ENCODE data around the gene ADRA2C.
A peak's percentile ranks its signal among the peaks of the same experiment; 100 is the strongest.

ADRA2C gene

DNA sequence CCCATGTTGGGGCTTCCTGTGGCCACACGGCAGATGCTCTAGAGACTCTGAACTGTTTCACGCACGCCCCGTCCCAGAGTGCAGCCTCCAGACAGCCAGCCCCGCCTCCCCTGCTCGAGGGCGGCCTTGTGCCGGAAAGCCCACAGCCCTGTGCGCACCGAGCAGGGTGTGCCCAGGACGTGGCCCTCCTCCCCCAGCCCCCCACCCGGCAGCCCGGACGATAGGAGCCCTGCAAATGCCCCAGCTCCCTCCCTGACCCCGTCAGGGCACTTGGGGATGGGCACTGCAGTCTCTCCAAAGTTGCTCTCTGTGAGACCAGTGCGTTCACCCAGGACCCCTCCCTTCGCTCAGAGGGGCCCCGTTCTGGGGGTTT is 37.3 kb downstream of the ADRA2C start:
- no peak overlapping the region for H3K9ac ChIP-seq (ENCODE audit: low read length)
- H3K4me3 ChIP-seq (ENCODE audit: low read length), result no peak overlapping the region
- peaks cover 63% of the 10 kb centered on the region for H3K27me3 ChIP-seq (replicated peaks; ENCODE audit: control insufficient read depth, insufficient read depth, low read length)
- H3K9me3 ChIP-seq (ENCODE audit: control insufficient read depth, low read length), result no peaks in the 10 kb centered on the region
- DNase-seq (ENCODE audit: low read depth), result no peak
- no peaks in the 10 kb centered on the region for H3K4me1 ChIP-seq (ENCODE audit: control insufficient read depth, insufficient read depth, low read length)
- H3K36me3 ChIP-seq (ENCODE audit: control insufficient read depth, insufficient read depth, low read length, severe bottlenecking), result no peaks in the 10 kb centered on the region

DNA sequence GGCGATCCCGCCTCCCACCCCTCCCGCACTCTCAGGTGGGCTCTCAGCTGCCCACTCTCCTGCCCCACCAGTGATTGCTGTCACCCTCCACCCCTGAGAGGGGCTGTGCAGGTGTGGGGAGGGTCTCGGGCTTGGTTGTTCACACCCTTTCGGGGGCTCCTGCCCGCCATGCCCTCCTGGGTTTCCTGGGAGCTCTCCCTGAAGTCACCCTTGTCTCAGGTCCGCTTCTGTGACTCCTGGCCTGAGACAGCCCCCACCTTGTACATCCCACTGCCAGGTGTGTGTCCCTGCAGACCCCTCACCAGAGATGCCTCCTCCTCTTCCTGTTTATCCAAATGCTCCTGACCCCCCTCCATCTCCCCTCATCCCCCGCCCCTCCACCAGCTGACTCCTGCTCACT is 37.8 kb downstream of the ADRA2C start:
- Histone ChIP-seq H3K27me3 (replicated peaks; ENCODE audit: control insufficient read depth, insufficient read depth, low read length) (peaks cover 63% of the 10 kb centered on the region), H3K4me1 (ENCODE audit: control insufficient read depth, insufficient read depth, low read length) (no peaks in the 10 kb centered on the region), H3K9me3 (ENCODE audit: control insufficient read depth, low read length) (no peaks in the 10 kb centered on the region), H3K9ac (ENCODE audit: low read length) (no peak overlapping the region), H3K4me3 (ENCODE audit: low read length) (no peak overlapping the region), H3K36me3 (ENCODE audit: control insufficient read depth, insufficient read depth, low read length, severe bottlenecking) (no peaks in the 10 kb centered on the region)
- no peak for DNase-seq (ENCODE audit: low read depth)

- H3K36me3 ChIP-seq (ENCODE audit: control insufficient read depth, insufficient read depth, low read length, severe bottlenecking), result no peaks in the 10 kb centered on the region
- DNase-seq (ENCODE audit: low read depth), result no peak
Observed at GRCh38 chr4:3805026-3805425, 38.8 kb downstream of the ADRA2C start.

DNA sequence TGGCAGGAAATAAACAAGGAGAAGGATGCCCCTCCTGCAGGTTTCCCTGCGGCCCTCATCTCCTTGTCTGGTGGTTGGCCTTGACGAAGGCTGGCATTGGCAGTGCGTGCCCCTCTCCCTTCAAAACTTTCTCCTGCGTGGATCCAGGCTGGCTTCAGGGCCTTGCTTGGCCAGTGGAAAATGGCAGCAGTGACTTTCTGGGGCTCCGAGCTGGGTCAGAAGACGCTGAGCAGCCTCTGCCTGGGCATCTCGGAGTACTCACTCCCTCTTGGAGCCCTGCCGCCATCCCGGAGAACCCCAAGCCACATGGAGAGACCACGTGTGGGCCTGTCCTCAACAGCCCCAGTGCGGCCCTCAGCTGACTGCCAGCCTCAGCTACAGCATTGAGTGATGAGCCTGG is 39.5 kb downstream of the ADRA2C start:
- Histone ChIP-seq H3K27me3 (replicated peaks; ENCODE audit: control insufficient read depth, insufficient read depth, low read length) (peaks cover 69% of the 10 kb centered on the region), H3K4me1 (ENCODE audit: control insufficient read depth, insufficient read depth, low read length) (no peaks in the 10 kb centered on the region)

More at GRCh38 chr4:3805026-3805425, 38.8 kb downstream of the ADRA2C start:
- H3K9ac ChIP-seq (ENCODE audit: low read length), result no peak overlapping the region
- H3K27me3 ChIP-seq (replicated peaks; ENCODE audit: control insufficient read depth, insufficient read depth, low read length), result peaks cover 69% of the 10 kb centered on the region
- no peaks in the 10 kb centered on the region for H3K4me1 ChIP-seq (ENCODE audit: control insufficient read depth, insufficient read depth, low read length)
- no peaks in the 10 kb centered on the region for H3K9me3 ChIP-seq (ENCODE audit: control insufficient read depth, low read length)
- no peak overlapping the region for H3K4me3 ChIP-seq (ENCODE audit: low read length)

DNA sequence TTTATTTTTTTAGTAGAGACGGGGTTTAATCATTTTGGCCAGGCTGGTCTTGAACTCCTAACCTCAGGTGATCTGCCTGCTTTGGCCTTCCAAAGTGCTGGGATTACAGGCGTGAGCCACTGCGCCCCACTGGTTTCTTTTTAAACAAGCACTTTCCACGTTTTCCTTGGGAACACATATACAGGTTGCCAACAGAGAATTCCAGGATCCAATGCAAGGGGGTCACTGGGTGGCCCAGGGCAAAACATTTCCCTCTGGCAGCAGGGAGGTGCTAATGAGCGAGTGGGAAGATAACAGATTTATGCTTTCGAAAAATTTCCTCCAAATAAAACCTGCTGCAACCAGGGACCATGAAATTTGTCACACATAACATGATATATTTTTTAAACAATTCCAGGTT is 41.1 kb downstream of the ADRA2C start:
- H3K27me3 ChIP-seq (replicated peaks; ENCODE audit: control insufficient read depth, insufficient read depth, low read length), result peaks cover 65% of the 10 kb centered on the region

More for the DNA sequence above, 39.5 kb downstream of the ADRA2C start:
- no peaks in the 10 kb centered on the region for H3K9me3 ChIP-seq (ENCODE audit: control insufficient read depth, low read length)
- no peaks in the 10 kb centered on the region for H3K36me3 ChIP-seq (ENCODE audit: control insufficient read depth, insufficient read depth, low read length, severe bottlenecking)
- no peak overlapping the region for H3K4me3 ChIP-seq (ENCODE audit: low read length)
- no peak overlapping the region for H3K9ac ChIP-seq (ENCODE audit: low read length)
- no peak for DNase-seq (ENCODE audit: low read depth)

GRCh38 chr4:3807822-3808496 is 41.8 kb downstream of the ADRA2C start:
- Histone ChIP-seq H3K9me3 (ENCODE audit: control insufficient read depth, low read length) (no peaks in the 10 kb centered on the region), H3K9ac (ENCODE audit: low read length) (no peak overlapping the region), H3K4me1 (ENCODE audit: control insufficient read depth, insufficient read depth, low read length) (no peaks in the 10 kb centered on the region), H3K36me3 (ENCODE audit: control insufficient read depth, insufficient read depth, low read length, severe bottlenecking) (no peaks in the 10 kb centered on the region), H3K4me3 (ENCODE audit: low read length) (no peak overlapping the region), H3K27me3 (replicated peaks; ENCODE audit: control insufficient read depth, insufficient read depth, low read length) (peaks cover 58% of the 10 kb centered on the region)
- peak; percentile 6 for DNase-seq (ENCODE audit: low read depth)

More for the DNA sequence above, 41.1 kb downstream of the ADRA2C start:
- Histone ChIP-seq H3K9me3 (ENCODE audit: control insufficient read depth, low read length) (no peaks in the 10 kb centered on the region), H3K4me3 (ENCODE audit: low read length) (no peak overlapping the region), H3K9ac (ENCODE audit: low read length) (no peak overlapping the region), H3K36me3 (ENCODE audit: control insufficient read depth, insufficient read depth, low read length, severe bottlenecking) (no peaks in the 10 kb centered on the region), H3K4me1 (ENCODE audit: control insufficient read depth, insufficient read depth, low read length) (no peaks in the 10 kb centered on the region)
- DNase-seq (ENCODE audit: low read depth), result no peak

GRCh38 chr4:3808597-3808996 is 42.4 kb downstream of the ADRA2C start:
- Histone ChIP-seq H3K9ac (ENCODE audit: low read length) (no peak overlapping the region), H3K36me3 (ENCODE audit: control insufficient read depth, insufficient read depth, low read length, severe bottlenecking) (no peaks in the 10 kb centered on the region), H3K27me3 (replicated peaks; ENCODE audit: control insufficient read depth, insufficient read depth, low read length) (peaks cover 57% of the 10 kb centered on the region), H3K9me3 (ENCODE audit: control insufficient read depth, low read length) (no peaks in the 10 kb centered on the region), H3K4me1 (ENCODE audit: control insufficient read depth, insufficient read depth, low read length) (no peaks in the 10 kb centered on the region), H3K4me3 (ENCODE audit: low read length) (no peak overlapping the region)
- no peak for DNase-seq (ENCODE audit: low read depth)

GRCh38 chr4:3809028-3809427 is 42.8 kb downstream of the ADRA2C start:
- no peak overlapping the region for H3K9ac ChIP-seq (ENCODE audit: low read length)
- H3K27me3 ChIP-seq (replicated peaks; ENCODE audit: control insufficient read depth, insufficient read depth, low read length), result peaks cover 61% of the 10 kb centered on the region
- no peak overlapping the region for H3K4me3 ChIP-seq (ENCODE audit: low read length)
- no peaks in the 10 kb centered on the region for H3K36me3 ChIP-seq (ENCODE audit: control insufficient read depth, insufficient read depth, low read length, severe bottlenecking)
- H3K9me3 ChIP-seq (ENCODE audit: control insufficient read depth, low read length), result no peaks in the 10 kb centered on the region
- no peaks in the 10 kb centered on the region for H3K4me1 ChIP-seq (ENCODE audit: control insufficient read depth, insufficient read depth, low read length)
- no peak for DNase-seq (ENCODE audit: low read depth)

DNA sequence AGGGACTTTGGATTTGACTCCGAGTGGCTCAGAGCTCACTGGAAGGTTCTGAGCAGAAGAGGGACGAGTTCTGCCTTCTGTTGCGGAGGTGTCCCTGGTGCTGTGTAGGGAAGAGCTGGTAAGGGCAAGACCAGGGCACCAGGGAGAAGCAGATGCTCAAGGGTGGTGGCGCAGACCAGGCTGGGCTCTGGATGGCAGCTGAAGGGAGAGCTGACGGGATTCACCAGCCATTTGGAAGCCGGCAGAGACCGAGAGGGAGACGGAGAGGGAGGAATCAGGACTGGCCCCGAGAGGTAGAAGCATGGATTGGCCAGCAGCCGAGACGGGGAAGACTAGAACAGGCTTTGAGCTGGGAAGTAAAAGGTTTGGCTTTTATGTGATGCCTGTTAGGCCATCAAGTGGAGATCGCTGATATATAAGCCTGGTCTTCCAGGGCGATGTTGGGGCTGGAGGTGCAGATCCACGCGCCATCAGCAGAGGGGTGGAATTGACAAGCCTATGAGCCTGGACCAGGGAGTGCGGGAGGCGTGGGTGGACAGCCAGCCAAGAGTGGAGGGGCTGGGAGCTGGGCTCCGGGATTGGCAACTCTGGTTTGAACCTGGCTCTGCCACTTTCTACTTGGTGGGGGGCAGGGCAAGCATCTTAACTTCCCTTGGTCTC is 43.4 kb downstream of the ADRA2C start:
- no peak for DNase-seq (ENCODE audit: low read depth)
- Histone ChIP-seq H3K9me3 (ENCODE audit: control insufficient read depth, low read length) (no peaks in the 10 kb centered on the region), H3K4me1 (ENCODE audit: control insufficient read depth, insufficient read depth, low read length) (no peaks in the 10 kb centered on the region), H3K36me3 (ENCODE audit: control insufficient read depth, insufficient read depth, low read length, severe bottlenecking) (no peaks in the 10 kb centered on the region), H3K4me3 (ENCODE audit: low read length) (no peak overlapping the region), H3K27me3 (replicated peaks; ENCODE audit: control insufficient read depth, insufficient read depth, low read length) (peaks cover 62% of the 10 kb centered on the region), H3K9ac (ENCODE audit: low read length) (no peak overlapping the region)

- H3K27me3 ChIP-seq (replicated peaks; ENCODE audit: control insufficient read depth, insufficient read depth, low read length), result peaks cover 57% of the 10 kb centered on the region
- H3K9ac ChIP-seq (ENCODE audit: low read length), result no peak overlapping the region
- H3K9me3 ChIP-seq (ENCODE audit: control insufficient read depth, low read length), result no peaks in the 10 kb centered on the region
- no peaks in the 10 kb centered on the region for H3K36me3 ChIP-seq (ENCODE audit: control insufficient read depth, insufficient read depth, low read length, severe bottlenecking)
- no peak overlapping the region for H3K4me3 ChIP-seq (ENCODE audit: low read length)
- no peak for DNase-seq (ENCODE audit: low read depth)
- H3K4me1 ChIP-seq (ENCODE audit: control insufficient read depth, insufficient read depth, low read length), result no peaks in the 10 kb centered on the region
Observed at GRCh38 chr4:3810111-3810680, 44.0 kb downstream of the ADRA2C start.

DNA sequence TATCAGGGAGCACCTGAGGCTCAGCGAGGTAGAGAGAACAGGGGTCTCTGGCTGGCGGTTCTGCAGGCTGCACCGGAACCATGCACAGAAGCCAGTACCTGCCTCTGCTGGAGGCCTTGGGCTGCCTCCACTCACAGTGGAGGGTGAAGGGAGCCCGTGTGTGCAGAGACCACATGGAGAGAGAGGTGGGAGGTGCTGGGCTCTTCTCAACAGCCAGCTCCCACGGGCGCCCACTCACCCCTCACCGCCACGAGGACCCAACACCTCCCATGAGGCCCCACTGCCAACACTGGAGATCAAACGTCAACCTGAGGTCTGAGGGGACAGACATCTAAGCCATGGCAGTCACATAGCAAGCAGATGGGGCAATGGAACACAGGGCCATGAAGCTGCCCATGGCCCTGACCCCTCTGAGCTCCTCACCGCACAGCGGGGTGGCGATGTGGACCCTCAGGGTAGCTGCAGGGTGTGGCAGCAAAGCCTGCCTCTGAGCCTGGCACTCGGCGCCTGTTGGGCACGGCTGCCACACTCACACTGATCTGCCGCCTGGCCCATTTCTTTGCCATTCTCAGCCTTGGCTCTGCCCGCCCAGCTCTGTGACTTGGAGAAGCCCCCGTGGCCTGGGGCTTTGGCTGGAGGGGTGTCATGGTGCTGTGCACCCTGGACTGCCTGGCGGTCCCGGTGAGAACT is 44.8 kb downstream of the ADRA2C start:
- no peaks in the 10 kb centered on the region for H3K9me3 ChIP-seq (ENCODE audit: control insufficient read depth, low read length)
- H3K4me1 ChIP-seq (ENCODE audit: control insufficient read depth, insufficient read depth, low read length), result no peaks in the 10 kb centered on the region
- peaks cover 59% of the 10 kb centered on the region for H3K27me3 ChIP-seq (replicated peaks; ENCODE audit: control insufficient read depth, insufficient read depth, low read length)
- no peak overlapping the region for H3K4me3 ChIP-seq (ENCODE audit: low read length)
- H3K36me3 ChIP-seq (ENCODE audit: control insufficient read depth, insufficient read depth, low read length, severe bottlenecking), result no peaks in the 10 kb centered on the region
- no peak overlapping the region for H3K9ac ChIP-seq (ENCODE audit: low read length)
- DNase-seq (ENCODE audit: low read depth), result no peak
